GM18907 (cell line): ENCODE results near the gene ZIC1.

Experiments used
- ATAC-seq: cut with Tn5 transposase; IDR thresholded peaks from one replicate; pipeline ENCODE4 v1.9.1; 2021; ENCODE audit warnings: mild to moderate bottlenecking, moderate library complexity; ENCODE audit not compliant: unreplicated experiment

ZIC1 gene

DNA sequence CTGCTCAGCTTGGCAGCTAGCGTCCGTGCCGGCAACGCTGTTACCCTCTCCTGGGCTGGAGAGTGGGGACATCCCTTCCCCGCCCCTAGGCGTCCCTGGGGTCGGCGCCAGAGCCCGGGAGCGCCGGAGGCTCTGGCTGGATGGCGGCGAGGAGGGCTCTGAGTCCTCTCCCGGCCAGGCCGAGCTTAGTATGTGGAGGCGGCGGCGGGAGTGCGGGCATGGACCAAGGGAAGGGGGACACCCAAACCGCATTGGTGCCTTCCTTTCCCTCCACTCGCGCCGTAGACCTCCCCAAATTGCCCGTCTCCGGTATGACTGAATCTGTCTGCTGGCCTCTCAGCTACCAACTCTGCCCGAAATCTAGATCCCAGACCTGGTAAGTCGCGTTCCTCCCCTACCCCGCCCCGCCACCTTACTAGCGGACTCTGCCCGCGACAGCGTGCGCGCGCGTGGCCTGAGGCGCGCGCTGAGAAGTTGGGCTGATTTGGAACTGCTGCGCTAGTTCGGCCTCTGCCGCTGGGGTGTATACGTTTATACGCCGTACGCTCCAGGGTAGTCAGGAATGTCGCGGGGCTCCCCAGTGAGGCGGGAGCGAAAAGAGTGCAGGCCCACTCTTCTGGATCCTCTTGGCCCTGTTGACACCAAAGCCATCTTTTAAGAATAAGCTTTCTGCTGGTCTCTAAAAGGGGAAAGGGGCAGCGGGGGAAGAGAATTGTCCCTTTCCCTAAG lies 12.2 kb downstream of the ZIC1 start:
- ATAC-seq, result no peak

DNA sequence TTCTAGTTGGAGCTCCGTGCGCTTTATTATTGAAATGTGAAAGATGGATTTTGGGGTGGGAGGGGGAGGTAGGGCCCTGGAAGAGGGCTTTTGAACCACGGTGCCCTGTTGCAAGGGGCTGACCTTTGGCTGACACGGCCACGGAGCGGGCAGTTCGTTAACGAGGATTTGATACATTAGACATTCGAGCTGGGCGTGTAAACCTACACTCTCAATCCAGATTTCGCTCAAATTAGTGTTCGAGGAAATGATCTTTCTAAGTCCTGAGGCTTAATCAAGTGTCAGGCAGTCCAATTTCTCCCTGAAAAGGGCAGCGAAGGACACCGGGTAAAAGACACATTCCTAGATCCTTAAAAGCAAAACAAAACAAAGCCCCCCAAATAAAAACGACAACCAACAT lies 13.0 kb downstream of the ZIC1 start:
- ATAC-seq, result no peak

DNA sequence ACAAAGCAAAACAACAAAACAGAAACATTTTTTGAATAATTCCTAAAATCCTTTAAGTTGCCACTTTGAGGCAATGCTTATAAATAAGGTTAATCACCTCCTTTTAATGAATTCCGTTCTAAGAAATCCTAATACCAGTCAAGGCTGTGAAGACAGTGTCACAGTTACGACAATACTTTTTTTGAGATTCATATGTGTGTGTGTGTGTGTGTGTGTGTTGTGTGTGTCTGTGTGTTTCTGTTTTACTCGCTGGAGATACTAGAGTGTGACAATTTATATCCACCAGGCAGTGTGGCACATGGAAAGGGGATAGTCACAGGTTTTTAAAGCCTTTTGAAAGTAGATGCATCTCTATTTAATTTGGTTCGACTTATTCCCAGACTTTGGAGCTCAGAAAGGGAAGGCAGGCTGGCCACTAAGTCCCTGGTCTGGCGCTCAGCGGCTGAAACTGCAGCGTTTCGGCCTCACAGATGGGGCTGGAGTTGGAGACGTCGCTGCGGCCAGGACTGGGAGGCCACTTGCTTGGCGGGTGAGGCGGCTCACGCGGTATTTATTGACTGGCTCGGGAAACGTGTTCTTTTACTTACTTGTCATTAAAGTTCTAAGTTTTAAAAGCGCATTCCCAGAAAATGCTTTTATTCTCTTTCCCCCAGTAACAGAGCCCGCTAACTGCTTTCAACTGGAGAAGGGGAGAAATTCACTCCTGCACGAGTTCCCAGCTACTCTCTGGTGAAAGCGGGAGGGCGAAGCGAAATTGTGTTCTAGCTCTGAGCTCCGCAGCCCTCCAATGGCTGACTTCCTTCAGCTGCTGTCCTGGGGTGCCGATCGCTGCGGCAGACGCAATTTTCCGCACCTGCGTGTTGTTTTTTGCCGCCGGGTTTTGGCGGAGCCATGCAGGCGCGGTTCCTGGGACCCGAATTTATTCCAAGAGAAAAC lies 13.7 kb downstream of the ZIC1 start:
- no peak for ATAC-seq

DNA sequence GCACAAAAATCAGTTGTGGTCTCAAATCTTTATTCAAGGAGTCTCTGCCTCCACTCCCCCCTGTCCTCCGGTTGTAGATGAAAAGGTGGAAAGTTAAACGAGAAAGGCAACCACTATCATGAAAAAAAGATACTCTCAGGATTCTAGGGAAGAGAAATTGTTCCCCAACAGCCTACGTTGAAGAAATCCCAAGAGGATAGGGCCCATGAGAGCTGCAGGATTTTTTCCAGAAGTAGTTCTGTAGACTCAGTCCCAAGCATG lies 14.3 kb downstream of the ZIC1 start:
- no peak for ATAC-seq

DNA sequence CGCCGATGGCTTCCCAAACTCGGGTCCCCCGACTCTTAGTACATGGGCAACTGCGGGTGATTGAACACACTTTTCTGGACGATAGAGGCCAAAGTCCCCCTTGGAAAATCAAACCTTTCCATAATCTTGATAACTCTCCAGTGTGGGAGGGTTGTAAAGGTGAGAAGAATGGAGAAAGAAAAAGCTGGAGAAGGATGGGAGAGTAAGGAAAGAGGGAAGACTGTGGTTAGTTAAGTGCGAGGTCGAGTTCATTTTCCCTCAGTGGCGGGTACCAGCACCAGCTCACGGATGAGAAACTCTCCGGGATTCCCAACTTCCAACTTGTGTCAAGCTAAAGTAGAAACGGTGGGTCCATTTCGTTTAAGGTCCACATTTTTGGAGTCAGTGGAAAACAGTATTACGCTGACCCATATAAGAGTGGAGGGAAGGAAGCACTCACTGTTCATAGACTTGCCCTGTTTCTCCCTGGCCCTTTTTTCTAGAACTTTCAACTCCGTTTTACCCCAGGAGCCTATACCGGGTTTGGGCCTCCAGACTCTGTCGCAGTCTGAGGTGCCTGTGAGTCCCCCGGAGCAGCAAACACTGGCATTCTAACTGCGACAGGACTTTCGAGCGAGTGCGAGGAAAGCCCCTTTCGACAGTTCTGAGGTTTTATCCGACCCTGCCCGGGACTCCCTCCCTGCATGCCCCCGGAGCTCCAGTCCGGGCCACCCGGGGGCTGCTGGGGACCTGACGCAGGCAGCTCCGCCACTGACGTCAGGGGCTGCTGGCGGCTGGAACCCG lies 14.8 kb downstream of the ZIC1 start:
- no peak for ATAC-seq

DNA sequence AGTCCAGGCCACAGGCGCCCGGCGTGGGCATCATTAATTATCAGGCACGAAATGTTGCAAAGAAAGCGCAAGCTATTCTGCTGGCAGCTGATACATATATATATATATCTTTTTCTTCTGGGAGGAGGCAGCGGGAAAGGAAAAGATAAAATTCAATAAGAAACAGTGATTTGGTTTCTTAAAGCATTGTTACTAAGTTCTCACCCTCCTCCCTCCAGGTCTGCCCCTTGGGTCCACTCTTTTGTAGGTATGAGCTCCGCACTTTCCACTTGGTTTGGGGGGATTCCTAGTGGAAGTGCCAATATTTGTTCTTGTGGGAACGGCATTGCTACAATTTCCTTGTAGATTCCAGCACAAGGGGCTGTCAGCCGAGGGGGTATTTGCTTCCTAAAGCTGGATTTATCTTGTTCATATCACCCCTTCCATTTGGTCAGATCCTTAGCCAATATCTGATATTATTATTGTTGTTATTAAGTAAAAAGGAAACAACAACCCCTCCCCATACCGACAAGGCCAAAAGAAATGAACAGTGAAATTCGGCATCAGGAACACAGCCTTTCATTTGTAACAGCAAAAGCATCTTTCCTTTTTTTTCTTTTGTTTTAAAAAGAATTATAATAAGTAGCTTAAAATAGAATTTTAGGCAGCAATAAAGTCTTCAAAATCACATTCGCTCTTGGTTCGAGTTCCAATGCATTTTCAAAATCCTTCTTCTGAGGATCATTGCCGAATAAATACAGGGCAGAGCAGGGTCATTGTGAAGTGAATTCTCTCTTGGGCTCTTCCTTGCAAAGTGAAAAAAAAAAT lies 15.6 kb downstream of the ZIC1 start:
- ATAC-seq, result no peak

DNA sequence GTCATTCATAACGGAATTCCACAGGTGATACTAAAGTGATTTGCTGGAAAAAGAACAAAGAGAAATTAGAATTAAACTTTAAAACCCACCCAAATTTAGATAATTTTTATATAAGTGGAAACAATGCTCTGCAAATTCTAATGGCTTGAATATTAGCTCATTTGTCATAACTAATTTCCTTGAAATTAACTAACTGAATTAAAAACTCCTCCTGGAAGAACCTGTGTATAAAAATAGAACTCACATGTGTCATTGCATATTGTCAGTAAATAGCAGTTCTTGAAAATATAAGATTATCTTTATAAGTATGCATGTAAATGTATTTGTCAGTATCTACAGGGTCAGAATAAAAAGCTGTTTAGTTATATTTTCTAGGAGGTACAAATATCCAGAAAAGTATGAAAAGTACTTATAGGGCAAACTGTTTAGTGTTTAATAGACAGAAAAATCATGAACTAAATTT lies 16.3 kb downstream of the ZIC1 start:
- ATAC-seq, result no peak

DNA sequence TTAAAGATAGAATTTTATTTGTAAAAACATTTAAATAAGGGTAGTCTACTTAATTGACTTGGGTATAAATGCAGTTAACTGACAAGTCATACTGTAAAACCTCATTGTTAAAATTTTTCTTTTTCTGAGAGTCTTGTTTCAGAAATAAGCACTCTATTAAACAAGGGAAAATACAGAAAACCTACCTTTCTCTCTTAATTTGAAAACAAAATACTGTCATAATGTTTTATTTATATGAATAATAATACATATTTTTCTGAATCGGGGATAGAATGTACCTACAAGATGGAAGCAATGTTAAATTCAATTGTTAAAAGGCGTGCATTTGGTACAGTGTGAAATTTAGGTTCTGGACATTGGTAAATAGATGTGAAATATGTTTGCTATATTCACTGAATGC lies 17.8 kb downstream of the ZIC1 start:
- ATAC-seq, result no peak

DNA sequence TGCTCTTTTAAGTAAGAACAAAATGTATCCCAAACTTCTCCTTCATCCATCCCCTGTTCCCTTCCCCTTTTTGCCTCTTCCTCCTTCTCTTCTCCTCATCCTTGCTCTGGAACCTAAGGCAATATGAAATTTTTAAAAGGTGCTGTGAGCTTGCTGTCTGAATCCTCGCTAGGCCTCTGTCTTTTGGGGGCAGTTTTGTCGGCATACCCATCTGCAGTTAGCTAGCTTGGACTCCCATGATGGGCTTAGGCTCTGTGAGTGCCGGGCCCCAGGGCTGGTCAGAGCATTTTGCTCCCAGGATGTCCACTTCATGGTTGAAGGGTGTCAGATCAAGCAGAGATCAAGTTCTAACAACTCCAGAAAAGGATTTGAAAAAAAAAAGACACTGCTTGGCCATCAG lies 18.6 kb downstream of the ZIC1 start:
- no peak for ATAC-seq

DNA sequence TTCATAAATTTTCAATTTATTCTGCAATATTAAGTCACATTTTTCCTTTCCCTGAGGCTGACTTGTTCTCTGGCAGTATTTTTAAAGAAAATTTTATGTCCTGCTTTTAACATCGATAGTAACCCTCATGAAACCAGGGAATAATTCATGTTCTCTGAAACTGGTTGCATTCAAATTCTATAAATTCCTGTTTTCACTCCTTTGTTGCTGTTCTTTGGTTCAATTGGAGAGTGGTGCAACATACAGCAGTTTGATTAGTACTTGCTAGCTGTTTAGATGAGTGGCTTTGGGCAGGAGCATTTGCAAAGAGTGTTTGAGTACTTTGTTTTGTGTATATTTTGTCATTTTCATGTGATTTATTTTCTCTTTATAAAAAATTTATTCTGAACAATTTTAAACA lies 19.2 kb downstream of the ZIC1 start:
- no peak for ATAC-seq

DNA sequence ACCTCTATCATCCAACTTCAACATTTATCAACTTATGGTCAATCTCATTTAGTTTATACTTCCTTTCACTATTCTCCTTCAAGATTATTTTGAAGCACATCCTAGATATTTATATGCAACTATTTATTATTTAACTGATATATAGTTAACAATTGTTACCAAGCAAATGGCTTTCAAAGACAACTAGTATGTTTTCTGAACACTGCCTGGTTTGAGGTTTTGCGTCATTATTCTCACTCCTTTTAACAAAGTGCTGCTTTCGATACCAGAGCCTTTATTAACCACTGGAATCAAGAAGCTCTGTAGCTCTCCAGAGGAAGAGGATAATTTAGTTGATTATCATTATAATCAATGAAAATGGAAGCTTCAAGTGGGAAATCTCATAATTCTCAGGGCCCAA lies 19.6 kb downstream of the ZIC1 start:
- ATAC-seq, result no peak

DNA sequence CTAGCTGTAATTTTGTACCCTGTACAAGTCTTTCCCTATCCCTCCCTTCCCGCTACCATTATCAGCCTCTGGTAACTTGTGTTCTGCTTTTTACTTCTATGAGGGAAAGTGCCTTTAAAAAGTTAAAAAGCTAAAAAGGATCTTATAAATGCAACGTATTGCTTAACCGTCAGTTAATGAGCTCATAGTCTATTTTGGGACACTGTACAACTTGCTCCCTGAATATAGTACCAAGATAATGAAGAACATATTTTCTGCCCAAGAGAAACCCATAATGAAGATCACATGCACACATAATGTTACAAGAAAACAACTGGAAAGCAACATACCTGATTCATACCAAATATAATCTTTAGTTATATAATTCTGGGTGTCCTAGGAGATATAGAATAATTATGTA lies 22.6 kb downstream of the ZIC1 start:
- no peak for ATAC-seq

DNA sequence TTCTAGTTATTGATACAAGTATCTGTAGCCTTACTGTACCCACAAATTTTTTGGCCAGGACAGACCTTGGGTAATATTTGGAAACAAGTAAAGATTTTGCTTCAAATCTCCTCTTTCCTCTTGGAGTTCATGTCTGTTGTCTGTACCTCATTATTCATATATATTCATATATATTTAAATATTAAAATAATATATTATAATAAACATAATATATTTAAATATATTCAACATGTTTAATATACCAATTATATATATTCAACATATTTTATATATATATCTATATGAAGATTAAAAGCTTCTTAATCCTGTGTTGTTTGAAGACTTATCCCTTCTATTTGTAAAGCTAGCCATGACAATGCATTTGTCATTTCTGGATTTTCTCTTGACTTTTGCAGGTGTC lies 38.1 kb downstream of the ZIC1 start:
- no peak for ATAC-seq

DNA sequence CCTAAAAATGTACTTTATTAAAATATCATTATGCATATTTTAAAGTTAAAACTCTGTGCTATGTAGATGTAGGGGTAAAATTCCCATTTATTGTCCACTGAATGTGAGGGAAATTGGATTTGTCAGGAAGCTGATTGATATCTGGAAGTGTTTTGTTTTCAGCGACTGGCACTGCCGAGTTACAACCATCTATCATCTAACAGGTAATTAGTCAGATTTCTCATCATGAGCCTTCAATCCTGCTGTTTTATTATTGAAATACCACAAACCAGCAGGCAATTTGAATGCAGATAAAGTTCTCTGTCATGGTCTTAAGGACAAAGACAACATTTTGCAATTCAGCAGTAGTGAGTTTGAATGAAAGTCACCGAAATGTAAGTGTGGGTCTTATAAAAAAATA lies 40.5 kb downstream of the ZIC1 start:
- no peak for ATAC-seq

DNA sequence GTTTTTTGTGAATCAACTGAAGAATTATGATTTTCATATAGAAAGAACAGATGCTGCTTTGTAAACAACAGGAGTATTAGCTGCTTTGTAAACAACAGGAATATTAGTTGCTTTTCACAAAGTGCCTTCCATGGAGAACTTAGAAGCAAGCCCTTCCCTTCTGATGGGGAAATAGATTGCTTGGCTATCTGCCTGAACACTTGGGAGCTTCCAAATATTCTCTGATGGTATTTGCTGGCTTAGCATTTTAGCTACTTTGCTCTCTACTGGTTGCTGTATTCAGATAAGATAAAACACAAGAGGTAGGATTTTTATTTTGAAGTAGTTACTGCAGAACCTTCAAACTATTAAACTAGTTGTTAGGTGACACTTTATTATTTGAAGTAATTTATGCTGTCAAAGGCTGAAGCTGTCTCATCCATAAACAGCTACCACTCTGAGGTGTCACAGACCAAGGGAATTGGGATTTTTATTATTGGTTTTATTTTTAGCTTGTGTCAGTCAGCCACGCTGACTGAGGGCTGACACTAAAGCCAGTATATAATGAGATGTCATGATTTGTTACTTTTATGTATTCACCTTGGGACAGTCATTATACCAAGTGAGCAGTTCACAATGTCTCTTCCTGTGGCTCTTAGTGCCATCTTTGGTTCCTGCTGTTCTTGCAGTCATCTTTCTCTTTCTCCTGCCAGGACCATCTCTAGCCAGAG lies 50.0 kb downstream of the ZIC1 start:
- ATAC-seq, result no peak

DNA sequence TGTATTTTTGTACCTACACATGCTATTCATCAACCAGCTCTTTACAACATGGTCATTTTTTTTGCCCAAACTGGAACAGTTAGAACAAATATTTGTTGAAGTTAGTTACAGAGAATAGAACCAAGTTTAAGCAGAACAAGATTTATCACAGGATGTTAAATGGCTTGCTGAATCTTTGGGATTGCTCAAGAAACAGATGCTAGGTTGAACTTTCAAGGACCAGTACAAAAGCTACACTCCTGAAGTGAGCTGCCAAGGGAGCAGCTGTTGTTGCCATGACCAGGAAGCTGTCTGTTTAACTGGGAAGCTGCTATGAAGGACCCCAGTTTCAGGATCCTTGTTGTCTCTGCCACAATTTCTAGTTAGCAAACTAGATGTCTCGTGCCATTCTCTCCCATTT lies 53.7 kb downstream of the ZIC1 start:
- no peak for ATAC-seq
